HT1080 (cell line): ENCODE data around the gene ARFGAP2. TPM values are rescaled to one million over a fixed set of nuclear protein-coding genes. Genes with fewer than 3 reads are reported as not detected.
A peak's percentile ranks its signal among the peaks of the same experiment; 100 is the strongest.

Experiments used
- DNase-seq: peaks from one replicate; pipeline ENCODE4 v3.0.0-alpha.2; 2015; ENCODE audit warnings: low read depth
- total RNA-seq: library from RNA; depleted of rRNA; stranded (reverse); fragments of >200 nt; shearing (Covaris generic); gene quantifications from 2 replicates; pipeline ENCODE4 v1.2.3, GENCODE V29; 2014

Gene ARFGAP2
- total RNA-seq, 1 experiment from 2014 or later: 78.6 TPM

DNA sequence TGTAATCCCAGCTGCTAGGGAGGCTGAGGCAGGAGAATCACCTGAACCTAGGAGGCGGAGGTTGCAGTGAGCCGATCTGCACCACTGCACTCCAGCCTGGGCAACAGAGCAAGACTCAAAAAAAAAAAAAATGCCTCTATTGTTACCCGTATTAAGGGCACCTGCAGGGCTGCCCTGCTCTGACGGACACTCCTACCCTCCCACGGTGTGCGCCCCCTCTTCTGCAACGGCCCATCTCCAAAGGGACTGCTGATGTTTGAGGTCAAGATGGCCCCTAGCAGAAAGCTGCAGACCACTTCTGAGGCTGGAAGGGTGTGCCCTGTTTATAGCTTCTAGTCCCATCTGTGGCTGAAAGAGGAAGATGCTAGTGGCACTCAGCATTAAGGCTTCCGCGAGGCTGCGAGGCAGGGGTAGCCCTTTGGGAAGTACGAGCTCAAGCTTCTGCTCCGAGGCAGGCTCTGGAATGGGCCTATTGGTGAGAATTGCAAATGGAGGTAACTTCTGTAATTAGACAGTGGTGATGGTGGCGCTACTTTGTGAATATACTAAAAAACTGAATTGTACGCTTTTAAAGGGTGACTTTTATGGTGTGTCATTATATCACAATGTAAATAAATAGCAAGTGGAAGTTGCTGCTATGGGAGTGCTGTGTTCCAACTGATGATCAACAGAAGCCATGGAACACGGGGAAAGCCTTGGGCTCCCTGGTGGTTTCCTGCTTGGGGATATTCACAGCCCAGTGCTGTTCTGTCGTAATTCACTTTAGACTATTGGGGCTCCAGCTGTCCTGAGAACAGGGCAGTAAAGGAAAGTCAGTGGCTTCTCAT, 24.3 kb downstream of the ARFGAP2 start:
- no peak for DNase-seq

GRCh38 chr11:47149782-47150181, 26.9 kb downstream of the ARFGAP2 start:
- DNase-seq: no peak

DNA sequence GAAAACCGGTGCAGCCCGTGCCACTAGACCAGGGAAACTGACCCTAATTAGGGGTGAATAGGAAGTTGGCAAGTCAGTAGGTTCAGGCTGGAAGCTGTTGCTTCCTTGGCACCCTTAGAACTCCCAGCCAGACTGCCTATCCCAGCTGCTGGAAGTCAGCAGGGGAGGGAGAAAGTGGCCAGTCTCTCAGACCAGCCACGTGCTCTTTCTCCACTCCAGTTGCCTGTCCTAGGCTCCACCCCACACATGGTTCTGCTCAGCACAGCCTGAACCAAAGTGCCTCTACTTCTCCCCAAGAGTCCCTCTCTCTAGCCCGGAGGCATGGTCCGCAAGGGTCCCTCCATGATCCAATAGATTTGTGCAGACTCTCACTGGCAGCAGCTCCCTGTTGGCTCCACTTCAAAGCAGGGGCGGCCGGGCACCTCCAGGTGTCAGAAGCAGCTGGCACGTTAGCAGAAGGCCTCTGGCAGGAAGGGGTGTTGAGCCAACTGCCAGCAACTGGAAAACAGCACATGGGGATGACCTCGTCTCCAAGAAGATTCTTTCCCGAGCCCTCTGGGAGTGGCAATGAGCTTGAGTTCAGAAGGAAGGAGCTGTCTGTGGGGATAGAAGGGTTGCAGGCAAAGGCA, 27.7 kb downstream of the ARFGAP2 start:
- DNase-seq: no peak

GRCh38 chr11:47148270-47148669, 28.4 kb downstream of the ARFGAP2 start:
- DNase-seq: no peak

GRCh38 chr11:47147681-47148080, 29.0 kb downstream of the ARFGAP2 start:
- no peak for DNase-seq

DNA sequence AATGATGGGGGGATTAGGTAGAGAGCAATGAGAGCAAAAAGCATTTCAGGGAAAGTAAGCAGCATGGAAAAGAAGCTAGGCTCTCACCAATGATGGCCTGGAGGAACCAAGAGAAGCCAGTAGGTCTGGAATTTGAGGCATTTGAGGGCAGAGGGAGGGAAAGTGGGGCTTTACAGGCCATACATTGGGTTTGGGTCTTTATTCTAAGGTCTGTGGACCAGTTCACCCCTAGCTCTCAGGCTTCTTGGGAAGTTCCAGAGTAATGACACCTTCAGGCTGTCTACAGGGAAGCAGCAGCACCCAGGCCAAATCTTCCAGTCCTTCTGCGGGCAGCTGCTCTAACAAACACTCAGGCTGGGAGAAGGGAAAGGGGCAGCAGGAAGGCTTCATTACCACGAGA, 29.4 kb downstream of the ARFGAP2 start:
- no peak for DNase-seq

GRCh38 chr11:47144541-47144940, 32.1 kb downstream of the ARFGAP2 start:
- no peak for DNase-seq

DNA sequence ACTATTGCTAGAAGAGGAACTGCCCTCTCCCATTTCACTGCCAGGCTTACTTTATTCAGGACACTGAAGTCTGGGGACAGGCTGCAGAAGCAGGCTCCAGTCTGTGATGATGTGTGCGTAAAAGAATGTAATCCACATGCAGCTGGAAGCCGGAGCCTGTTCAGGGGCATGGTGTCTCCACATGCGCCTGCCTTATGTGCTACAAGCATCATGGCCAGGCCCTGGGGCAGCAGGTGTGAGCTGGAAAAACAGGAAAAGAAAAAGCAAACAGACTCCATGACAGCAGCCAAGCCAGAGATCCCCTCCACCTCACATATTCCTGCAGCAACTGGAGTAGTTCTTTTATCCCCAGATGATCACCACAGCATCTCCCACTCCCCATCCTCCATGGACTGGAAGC, 33.4 kb downstream of the ARFGAP2 start:
- peak; percentile 59 for DNase-seq

DNA sequence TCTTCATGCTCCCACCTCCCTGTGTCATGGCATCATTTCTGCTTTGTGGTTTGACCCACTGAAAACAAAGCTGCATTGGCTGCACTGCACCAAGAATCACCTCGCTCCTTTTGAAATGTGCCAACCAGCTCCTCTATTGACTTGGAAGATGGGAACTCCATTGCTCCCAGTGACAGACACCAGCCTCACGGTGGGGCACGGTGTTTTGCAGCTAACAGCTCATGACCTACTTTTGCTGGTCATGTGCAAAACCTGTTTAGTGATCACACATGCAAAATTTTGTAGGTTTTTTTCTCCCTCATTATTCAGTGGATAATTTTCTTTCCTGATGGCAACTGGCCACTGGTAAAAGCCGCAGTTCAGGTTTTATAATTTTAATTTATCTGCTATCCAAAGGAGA, 36.8 kb downstream of the ARFGAP2 start:
- DNase-seq: no peak

DNA sequence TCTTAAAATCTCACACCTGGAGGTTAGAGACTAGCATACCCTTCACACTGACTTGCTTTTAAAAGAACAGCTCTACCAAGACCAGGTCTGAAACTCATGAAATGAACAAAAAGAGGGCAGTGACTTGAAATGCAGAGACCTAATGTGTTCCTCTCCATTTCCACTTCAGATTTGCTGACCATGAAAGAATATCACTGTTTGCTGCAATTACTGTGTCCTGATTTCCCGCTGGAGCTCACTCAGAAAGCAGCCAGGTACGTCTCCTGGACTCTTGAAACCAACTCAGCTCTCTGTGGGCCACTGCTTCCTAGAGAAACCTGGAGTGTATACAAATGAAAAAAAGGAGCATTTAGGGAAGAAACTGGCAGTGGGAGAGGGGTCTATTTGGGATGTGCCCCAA, 39.2 kb downstream of the ARFGAP2 start:
- DNase-seq: no peak

DNA sequence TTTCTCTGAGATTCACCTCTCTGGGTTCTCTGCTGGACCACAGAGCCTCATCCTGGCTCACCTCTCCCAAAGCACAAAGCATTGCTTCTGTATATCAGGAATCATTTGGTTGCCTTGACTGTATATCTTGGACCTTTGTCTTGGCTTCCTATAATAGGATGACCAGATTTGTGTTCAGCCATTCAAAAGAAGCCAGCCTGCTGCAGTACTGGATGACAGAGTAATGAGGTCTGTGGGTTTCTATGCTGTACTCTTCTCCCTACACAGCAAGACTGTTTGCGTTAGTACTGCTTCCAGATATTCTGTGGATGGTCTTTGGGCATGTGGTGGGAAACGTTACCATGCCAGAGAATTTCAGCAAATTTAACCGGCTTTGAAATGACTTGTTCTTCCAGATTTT, 39.8 kb downstream of the ARFGAP2 start:
- no peak for DNase-seq

DNA sequence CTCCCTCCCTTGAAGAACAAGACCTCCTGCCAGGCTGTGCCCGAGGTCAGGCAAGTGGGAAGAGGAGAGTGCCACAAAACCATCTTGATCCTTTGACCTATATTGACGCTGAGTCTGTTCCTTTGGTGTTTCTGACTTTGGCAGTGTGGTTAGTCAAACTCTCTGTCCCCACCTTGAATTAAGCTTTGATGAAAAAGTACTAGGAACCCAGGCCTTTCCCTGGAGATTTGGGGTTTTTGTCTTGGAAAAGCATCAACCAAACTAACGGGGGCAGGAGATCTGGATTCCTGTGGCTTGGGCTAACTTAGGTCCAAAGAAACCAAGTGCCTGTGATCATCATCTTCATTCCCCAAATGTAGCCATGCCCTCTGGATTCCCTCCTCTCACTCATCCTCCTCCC, 40.4 kb downstream of the ARFGAP2 start:
- DNase-seq: no peak

GRCh38 chr11:47132981-47133380, 43.7 kb downstream of the ARFGAP2 start:
- no peak for DNase-seq

- no peak for DNase-seq
Observed at GRCh38 chr11:47132490-47132889, 44.2 kb downstream of the ARFGAP2 start.

DNA sequence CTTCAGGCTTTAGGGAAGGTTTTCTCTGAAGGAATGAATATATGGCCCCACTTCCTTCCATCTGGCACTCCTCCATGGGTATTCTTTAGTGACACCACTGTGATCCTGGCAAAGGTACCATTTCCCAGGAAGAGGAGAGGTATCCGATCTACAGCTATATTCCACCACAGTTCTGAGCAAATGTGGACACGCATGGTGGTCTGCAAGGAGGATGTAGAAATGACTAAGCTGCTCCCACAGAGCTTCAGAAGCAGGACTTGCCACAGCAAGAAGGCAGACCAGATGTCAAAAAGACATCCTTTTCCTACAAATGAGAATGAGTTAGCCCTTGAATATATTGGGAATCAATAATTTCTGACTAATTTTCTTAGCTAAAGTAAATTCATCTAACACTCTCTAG, 45.5 kb downstream of the ARFGAP2 start:
- DNase-seq: no peak

GRCh38 chr11:47130543-47130942, 46.1 kb downstream of the ARFGAP2 start:
- DNase-seq: no peak

DNA sequence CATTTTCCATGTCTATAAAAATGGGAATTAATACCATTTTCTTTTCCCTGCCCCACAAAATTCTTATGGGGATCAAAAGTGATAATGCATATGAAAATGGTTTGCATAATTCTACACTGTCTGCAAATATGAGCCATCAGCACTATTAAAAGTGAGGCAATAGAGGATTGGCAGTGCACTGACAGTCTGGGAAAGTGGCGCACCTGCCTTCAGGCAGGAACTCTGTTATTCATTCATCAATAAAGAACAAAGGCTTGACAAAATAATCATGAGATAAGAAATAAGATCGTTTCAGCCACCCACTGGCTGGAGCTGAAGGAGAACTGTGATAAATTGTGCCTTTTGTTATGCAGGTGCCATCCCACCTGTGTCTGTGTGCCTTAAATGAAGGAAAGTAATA, 49.5 kb downstream of the ARFGAP2 start:
- no peak for DNase-seq

GRCh38 chr11:47125083-47125482, 51.6 kb downstream of the ARFGAP2 start:
- no peak for DNase-seq

GRCh38 chr11:47124675-47125074, 52.0 kb downstream of the ARFGAP2 start:
- no peak for DNase-seq

DNA sequence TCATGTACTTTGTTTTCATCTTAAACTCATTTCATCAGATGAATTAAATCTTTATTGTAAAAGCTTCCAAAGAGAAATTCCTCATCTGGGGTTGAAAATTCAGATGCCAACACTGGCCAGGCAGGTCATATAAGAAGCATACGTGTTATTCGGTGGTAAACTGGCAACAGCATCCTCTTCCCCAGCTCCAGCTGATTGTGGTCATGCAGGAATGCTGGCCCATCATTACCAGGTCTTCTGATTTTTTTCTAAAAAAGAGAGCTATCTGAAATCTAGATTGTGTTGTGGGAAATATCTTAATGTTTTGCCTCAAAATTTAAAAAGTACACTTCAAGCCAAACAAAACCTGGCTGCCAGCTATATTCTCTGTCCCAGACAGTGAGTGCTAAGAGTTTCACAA, 53.6 kb downstream of the ARFGAP2 start:
- DNase-seq: no peak

GRCh38 chr11:47121731-47122130, 54.9 kb downstream of the ARFGAP2 start:
- DNase-seq: no peak

DNA sequence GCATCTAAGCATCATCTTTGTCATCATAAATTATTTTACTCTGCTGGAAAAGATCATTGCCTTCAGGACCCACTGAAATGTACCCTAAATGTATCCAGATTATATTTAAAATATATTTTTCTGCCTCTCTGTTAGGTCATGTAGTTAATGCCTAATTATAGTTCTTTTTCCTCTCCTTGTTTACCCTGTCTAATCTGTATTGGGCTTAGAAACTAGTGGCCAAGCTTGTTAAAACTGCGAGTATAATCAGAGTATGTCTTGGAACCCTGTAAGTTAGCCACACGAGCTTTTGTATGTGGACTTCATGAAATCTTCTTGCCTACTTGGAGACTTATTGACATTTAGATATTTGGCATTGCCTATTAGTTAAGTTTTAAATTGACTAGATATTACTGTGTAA, 55.6 kb downstream of the ARFGAP2 start:
- no peak for DNase-seq
